Heart left ventricle (tissue), 13 donors: ENCODE results near the gene WBP11.

ENCODE experiments used
- POLR2A ChIP-seq, 2 donors: fragments of 450-650 bp; IDR thresholded peaks; one replicate each; pipeline ENCODE4 v1.6.1; 2017; ENCODE audit warnings: antibody characterized with exemption in 2 of 2, mild to moderate bottlenecking in 2 of 2, moderate library complexity in 2 of 2
- TF ChIP-seq, protein P1 (sequence below), 12 donors: fragments of 200-600 bp; sonication (generic) in 4 of 12; IDR thresholded peaks; one replicate each; pipeline versions ENCODE4 v1.5.0 to v1.8.0; 2018 to 2022; ENCODE audit warnings: antibody characterized with exemption in 12 of 12, mild to moderate bottlenecking in 5 of 12
- donor health status: ischemic (EF 13 %, LVEDD 7.1; RV severe dilation, severe dysfunction).
- donor health status: DM: no; HTN: yes; CAD: no.
- donor health status: DM: no; HTN: no; CAD: no.
- donor health status: ischemic (EF 25% LVEDD 6.9; RV normal size, moderate dysfunction).
- donor health status: ischemic (EF 25% LVEDD 5.7; RV mildly dilated, moderate dysfunction).
- donor health status: ischemic (EF 35%, LVEDD 5.7; RV mildly dilated, moderate dysfunction).
- donor health status: nonischemic (EF 11% LVEDD 7.7; RV severe dilation, severe dysfunction).
- donor health status: DM: yes; HTN: yes; CAD: no.
- donor health status: PGD.
- donor health status: ischemic (EF 29% LVEDD 5.4; RV normal size, mild dysfunction).
- donor health status: nonischemic (EF 23%, LVEDD 6.1; RV moderate dilation, normal function).

DNA sequence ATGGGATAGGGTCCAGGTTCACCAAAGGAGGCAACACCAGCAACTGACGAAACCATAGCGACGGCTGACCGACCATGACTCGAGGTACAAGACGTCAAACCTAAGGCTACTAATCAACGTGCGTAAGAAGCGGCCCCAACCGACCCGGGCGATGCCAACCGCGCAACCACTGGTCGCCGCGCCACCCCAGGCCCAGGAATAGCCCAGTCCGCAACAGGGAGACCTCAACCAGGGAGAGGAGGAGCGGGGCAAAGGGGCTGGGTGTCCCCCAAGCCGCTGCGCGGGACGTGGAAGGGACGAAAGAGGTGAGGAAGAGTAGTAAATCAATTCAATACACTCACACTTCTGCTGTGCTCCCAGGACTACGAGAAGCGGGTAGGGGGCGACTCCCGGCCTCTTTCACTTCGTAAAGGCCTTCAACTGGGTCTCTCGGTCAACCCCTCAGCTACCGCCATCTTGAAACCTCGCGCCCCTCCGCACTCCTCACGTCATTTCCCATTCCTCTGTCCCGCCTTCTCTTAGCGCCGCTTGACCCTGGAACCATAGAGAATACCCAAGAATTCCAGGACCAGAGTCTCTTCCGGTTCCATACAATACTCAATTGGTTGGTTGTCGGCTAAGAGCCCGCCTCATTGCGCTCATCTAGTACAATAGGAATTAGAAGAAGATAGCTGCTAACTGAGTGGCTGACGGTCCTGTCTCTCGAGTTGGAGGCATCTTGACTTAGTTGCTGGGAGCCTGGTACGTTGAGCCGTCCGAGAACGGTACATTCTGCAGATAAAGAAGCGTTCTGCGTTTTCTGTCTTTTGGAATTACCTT lies at the start of gene WBP11, which contains the start of gene C12orf60:
- peak; percentile 28 to 90 for TF ChIP-seq POLR2A (IDR thresholded peaks at IDR 0.05)
- TF ChIP-seq, protein P1, sequence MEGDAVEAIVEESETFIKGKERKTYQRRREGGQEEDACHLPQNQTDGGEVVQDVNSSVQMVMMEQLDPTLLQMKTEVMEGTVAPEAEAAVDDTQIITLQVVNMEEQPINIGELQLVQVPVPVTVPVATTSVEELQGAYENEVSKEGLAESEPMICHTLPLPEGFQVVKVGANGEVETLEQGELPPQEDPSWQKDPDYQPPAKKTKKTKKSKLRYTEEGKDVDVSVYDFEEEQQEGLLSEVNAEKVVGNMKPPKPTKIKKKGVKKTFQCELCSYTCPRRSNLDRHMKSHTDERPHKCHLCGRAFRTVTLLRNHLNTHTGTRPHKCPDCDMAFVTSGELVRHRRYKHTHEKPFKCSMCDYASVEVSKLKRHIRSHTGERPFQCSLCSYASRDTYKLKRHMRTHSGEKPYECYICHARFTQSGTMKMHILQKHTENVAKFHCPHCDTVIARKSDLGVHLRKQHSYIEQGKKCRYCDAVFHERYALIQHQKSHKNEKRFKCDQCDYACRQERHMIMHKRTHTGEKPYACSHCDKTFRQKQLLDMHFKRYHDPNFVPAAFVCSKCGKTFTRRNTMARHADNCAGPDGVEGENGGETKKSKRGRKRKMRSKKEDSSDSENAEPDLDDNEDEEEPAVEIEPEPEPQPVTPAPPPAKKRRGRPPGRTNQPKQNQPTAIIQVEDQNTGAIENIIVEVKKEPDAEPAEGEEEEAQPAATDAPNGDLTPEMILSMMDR (IDR thresholded peaks at IDR 0.05), result no peak
